HG02973 (cell line): ENCODE data around the gene AGRP.

Experiments used
- ATAC-seq: cut with Tn5 transposase; IDR thresholded peaks from one replicate; pipeline ENCODE4 v1.9.1; 2021; ENCODE audit warnings: moderate library complexity; ENCODE audit not compliant: unreplicated experiment

AGRP gene

DNA sequence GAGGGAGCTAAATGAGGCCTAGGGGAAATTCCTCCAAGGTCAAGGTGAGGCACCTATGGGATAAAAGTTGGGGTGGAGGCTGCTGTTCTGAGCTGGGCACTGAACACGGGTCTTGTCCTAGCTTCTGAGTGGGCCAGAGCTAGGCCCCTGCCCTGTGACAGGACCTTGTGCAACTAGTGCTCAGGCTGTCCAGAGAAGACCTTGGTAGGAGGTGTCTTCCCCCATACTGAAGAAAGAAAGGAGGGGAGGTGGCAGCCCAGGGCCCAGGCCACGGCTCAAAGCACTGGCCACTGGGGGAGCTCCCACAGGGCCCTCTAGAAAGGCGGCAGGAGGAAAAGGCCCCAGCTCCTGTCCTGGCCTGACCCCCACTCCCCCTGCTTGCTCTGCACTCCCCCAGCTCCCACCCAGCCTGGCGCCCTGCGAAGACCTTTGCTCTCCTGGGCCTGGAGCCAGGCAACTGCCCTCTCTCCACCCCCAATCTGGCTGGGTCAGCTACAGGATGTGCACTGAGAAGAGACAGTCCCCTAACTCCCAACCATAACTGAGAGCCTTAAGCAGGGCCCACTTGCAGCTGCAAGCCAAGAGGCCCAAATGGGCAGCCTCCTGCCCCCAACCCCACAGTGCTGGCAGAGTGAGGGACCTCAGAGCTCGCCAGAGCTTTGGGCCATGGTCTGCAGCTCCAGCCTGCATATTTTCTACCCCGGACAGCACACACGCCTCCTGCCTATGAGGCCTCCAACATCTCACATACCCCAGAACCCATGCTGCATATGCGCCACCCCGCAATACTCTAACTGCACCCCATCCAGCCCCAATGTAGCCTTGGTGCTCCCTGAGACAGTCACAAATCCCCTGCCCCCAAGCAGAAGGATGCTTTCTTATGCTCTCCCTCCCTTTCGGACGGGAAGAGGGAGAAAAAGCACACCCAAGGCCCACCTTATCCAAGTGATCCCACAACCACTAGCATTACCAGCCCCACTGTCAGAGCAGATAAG lies 37.1 kb downstream of the AGRP start:
- ATAC-seq = no peak

DNA sequence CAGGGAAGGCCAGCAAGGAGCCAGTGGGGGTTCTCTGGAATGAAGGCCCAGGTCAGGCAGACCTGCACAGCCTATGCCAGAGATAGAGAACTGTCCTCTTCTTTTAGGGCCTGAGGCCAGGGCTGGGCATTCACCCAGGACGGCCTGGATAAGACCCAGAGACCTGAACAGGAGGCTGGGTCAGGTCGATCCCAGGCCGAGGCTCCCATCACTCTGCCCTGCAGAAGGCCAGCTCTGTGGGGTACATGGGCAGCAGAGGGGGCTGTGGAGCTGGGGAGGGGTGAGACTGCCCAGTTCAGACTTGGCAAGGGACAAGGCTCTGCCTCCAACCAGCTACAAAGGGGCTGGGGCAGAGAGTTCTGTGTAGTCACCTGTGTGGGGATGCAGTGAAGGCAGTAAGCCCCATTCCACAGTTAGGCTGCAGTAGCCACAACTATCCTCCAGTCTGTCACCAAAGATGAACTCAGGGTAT lies 37.9 kb downstream of the AGRP start:
- no peak for ATAC-seq

DNA sequence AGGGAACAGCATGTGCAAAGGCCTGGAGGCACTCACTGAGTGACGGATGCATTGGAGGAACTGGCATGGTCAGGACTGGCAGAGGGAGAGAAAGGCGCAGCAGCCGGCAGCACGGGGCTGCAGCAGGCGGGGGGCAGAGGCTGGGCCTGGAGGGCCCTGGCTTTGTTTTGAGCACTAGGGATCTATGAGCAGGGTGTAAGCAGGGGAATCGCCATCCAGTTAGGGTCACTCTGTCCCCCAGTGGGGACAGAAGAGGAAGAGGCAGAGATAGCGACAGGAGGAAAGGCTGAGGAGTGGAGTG lies 38.3 kb downstream of the AGRP start:
- ATAC-seq = no peak

DNA sequence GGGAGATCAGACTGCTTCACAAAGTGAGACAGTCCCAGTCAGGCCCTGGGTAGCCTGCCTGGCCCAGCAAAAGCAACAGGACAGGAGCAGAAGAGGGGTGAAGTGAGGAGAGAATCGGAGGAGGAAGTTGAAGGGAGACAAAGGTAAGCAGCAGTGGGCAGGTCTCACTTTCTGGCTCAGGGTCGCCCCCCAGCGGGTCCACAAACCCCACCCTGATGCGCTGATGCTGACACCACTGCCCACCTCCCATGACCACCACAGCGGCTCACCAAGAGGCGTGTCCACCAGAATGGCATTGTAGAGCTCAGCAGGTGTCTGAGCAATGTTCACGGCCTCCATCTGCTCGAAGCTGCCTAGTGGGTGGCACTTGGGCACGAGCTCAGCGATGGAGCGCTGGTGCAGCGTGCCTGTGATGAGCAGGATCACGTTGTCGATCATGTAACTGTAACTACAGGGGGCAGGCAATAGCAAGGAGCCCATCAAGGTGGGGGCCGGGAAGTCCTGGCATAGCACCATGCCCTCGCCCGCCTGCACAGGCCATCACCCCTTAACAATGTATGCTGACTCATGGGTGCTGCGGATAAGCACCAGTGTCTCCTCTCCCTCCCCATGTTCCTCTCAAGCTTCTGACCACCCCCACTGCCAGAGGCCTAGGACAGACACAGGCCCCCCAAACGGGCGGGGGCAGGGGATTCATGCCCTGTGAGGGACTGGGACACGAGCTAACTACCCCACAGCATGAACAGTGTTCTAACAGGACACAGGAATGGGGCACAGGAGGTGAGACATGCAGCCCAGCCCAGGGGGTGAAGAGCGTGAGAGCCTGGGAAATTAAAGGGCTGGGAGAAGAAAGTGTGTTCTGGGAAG lies 38.9 kb downstream of the AGRP start:
- ATAC-seq = no peak

DNA sequence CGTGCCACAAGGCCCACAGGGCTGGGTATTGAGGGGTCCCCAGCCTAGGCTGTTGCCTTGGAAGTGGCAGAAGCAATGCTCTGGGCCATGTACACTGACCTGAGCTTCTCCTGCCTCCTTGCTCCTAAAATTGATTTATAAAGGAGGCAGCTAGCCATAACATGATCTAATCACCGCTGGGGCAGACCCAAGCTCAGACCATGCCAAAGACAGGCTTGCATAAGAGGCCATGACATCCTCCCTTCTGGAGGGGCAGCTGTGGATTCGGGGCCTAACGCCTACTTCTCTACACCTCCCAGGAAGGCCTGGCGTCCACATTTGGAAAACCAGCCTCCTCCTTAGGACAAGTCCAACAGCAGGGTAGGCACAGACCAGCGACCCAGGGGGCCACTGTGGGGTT lies 40.1 kb downstream of the AGRP start:
- ATAC-seq = no peak

DNA sequence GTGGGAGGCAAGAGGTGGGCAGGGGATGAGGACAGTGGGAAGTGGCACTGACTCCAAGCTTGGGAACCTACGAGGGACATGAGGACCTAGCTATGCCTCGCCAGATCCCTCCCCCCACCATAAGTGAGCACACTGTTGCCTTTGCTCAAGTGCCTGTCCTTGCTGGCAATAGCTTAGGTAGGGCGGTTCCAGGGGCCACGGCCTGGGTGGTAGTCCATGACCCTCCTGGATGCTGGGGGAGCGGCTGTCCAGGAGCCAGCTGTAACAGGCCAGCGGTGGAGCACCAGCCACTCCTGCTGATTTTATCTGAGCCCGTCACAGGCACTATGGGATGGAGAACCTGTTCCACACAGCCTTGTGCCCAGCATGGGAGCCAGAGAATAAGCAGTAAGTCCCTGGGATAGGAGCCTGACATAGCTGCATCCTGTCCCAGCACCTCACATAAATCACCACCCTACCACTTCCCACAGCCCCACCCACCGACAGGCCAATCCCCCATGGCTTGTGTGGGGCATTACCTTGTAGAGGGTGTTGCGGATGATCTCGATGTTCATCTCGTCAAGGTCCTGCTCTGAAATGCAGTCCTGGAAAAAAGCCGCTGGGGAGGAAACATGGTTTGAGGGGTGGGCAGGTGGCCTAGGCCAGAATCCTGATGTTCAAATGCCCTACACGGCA lies 40.6 kb downstream of the AGRP start:
- ATAC-seq = no peak

DNA sequence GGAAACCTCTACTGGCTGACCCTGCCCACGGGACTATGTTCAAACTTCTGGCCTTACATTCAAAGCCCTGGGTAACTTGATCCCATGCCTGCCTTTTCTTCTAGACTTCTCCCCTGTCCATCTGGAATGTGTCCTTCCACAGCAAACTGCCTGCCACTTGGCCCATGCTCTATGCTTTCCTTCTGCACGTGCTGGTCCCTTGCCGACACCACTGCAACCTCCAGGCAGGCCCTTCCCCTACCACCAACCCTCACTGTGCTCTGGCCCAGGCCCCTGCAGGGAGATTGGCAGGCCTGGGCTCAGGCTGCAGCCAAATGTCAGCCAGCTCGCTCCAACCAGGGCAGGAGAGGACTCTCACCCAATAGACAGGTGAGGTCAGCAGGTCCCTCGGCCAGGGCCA lies 41.4 kb downstream of the AGRP start:
- ATAC-seq = no peak

DNA sequence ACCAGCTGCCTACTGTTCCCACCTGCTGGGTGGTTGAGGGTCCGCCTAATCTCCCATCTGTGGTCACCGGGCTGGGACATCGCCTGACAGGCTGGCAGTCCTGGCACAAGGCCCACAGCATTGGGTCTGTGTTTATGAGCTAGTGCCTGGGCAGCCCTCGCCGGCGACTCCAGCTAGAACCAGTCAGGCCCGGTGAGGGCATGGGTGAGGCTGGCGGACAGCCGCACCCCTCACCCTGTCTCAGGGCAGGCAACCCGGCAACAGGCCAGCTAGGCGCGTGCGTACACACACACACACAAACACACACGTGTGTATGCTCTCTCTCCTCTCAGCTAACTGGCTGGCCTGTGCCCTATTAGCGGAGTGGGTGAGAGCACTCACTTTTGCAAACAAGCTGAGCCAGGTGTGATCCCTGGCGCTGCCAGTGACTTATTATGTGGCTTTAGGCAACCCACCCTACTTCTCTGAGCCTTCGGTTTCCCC lies 42.0 kb downstream of the AGRP start:
- ATAC-seq = no peak

DNA sequence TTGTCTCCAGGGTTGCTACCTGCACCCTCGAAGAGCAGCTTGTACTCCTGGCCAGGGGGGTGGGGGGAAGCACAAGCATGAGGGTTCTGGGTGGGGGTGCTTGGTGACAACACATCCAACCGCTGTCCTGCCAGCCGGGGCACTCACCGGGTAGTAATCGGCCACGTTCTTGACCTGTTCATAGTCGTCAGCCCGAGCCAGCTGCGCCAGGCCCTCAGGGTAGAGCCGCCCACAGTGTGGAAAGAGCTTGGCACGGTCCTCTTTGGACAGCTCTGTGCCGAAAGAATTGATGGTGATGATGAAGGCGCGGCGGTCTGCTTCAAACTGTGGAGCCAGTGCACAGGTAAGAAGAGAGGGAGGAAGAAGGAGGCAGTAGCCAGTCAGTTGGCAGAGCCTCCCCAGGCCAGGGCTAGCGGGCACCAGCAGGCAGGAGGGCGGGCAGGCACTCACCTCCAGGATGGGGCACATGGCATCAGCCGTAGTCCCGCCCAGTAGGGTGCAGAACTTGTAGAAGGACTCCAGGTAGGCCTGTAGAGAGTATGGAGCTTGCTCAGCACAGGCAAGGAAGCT lies 44.4 kb downstream of the AGRP start:
- no peak for ATAC-seq

DNA sequence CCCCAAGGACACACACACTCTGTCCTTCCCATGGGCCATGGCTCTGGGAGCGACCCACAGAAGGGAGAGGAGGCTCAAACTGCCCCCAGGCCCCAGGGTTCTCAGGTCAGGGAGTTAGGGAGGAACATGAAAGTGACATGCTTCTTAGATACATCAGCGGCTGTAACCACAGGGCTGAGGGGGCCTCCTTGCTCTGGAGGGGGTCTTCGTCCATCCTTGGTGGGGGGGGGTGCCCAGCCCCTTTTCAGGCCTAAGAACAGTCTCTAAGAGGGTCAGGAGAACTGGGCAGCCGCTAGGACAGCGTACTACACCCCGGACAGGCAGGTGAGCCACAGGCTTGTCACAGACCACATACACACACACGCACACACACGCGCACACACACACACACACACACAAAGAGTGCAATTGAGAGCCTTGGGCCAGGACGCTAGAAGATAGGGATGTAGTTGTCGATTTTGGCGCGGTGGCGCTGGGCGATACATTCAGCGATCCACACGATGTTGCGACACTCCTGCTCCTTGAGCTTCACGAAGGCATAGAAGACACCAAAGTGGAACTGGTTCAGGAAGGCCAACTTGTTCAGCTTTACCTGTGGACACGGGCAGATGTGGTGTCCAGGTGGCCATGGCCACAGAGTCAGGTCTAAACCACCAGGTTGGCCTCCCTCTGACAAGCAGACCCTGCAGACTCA lies 45.1 kb downstream of the AGRP start:
- no peak for ATAC-seq

DNA sequence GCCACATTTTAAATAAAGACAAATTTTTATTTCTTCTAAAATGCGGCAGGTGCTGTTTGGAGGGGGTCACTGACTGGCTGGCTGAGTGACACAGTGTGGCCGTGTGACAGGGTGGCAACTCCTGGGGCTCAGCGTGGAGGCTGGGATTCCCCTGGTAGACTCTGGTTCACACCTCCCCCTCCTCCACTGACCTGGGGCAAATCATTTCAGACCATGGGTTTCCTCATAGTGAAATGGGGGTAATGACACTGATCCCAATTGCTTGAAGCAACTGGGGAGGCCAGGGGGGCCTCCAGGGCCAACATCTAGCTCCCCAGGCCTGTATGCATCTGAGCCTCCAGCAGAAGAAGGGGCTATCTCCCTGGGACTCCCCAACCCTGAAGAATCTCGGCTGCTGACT lies 45.8 kb downstream of the AGRP start:
- no peak for ATAC-seq

DNA sequence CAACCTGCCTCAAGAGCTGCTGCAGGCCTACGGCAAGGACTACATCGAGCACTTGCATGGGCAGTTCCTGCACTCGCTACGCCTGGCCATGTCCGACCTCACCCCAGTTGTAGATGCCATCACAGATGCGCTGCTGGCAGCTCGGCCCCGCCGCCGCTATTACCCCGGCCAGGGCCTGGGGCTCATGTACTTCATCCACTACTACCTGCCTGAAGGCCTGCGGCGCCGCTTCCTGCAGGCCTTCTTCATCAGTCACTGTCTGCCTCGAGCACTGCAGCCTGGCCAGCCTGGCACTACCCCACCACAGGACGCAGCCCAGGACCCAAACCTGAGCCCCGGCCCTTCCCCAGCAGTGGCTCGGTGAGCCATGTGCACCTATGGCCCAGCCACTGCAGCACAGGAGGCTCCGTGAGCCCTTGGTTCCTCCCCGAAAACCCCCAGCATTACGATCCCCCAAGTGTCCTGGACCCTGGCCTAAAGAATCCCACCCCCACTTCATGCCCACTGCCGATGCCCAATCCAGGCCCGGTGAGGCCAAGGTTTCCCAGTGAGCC lies 46.6 kb downstream of the AGRP start:
- ATAC-seq = no peak

DNA sequence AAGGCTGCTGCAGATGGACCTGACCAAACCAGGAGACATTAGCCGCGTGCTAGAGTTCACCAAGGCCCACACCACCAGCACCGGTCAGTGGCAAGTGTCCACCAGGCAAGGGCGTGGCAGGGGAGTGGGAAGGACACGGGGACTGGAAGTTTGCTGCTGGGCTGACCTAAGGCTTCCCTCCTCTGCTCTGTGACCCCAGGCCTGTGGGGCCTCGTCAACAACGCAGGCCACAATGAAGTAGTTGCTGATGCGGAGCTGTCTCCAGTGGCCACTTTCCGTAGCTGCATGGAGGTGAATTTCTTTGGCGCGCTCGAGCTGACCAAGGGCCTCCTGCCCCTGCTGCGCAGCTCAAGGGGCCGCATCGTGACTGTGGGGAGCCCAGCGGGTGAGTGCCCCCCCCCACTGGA lies 47.6 kb downstream of the AGRP start:
- no peak for ATAC-seq

DNA sequence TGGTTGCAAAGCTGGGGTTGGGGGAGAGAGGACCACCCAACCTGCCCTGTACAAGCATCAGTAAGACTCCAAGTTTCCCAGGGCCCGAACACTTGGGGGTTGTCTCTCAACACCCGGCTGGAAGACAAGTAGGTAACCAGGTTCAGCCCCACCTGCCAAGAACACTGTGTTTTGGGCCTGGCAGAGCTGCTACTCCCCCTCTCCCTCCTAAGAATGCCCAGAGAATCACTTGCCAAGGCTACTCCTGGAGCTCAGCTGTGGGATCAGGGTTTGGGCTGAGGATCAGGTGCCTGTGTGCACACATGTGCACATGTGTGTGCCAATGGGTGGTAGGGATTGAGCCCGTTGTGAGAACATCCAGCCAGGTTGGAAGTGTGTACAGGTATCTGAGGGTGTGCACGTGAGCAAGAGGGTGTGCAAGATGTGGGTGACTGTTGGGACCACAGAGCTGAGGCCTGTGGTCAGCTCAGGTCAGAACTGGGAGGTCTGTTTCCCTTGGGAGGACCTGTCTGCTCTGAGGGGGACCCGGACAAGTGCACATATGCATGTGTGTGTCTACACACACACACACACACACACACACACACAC lies 50.1 kb downstream of the AGRP start:
- ATAC-seq = no peak
